ENCODE measurements around the gene HCCS. TPM values are rescaled to one million over a fixed set of nuclear protein-coding genes. Genes with fewer than 3 reads are reported as not detected.

The HCCS gene
- total RNA-seq, 1 experiment from 2014 or later = 32.7 TPM

DNA sequence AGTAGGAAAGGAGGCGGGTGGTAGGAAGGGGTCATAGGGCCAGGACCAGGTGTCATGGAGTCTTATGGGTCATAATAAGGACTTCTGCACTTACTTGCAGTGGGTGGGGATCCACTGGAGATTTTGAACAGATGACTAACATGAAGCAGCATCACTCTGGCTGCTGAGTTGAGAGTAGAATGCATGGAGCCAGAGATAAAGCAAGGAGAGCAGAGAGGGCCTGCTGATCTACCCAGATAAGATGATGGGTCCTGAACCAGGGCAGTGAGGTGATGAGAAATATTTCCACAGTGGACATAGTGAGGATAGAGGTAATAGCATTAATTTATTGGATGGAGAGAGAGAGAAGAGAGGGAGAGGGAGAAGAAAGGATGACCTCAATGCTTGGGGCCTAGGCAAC lies 48.0 kb downstream of the HCCS start:
- ChIA-PET CTCF (no interaction called here), POLR2A (no interaction called here)
- BruUV-seq (replicated peaks) = no TSS peak

DNA sequence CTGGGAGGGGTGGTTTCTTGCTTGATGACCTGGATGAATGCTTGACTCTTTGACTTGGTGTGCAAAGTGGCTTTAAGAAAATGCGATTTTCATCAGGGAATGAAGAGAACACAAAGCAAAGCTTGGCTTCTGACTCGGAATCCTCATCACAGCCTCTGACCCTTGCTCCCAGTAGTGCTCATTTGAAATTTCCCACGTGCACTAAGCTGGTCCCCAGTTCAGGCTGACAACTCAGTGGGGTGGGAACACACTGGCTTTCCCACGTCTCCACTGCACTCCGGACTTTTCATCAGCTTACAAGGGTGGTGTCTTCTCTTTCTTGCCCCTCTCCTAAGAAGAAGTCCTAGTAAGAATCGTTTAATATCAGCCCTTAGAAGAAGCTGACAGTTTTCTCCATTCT lies 53.3 kb downstream of the HCCS start:
- intact Hi-C loops (cut with micrococcal nuclease; ENCODE audit: unreplicated experiment) (no loop called here), in situ Hi-C loops (cut with HindIII; ENCODE audit: low pct_unique_long_range_greater_than_20kb, low sequenced_read_pairs) (no loop called here)
- no peak for ATAC-seq
- no TSS peak for BruUV-seq (replicated peaks)
- Histone ChIP-seq H3K9me3 (ENCODE audit: control insufficient read depth, insufficient read depth, low read depth, low read length) (no peaks in the 10 kb centered on the region), H3K27me3 (ENCODE audit: control insufficient read depth, insufficient read depth, low read length) (no peaks in the 10 kb centered on the region), H3K4me1 (ENCODE audit: control insufficient read depth, insufficient read depth, low read length) (no peaks in the 10 kb centered on the region), H3K27ac (ENCODE audit: low read length) (no peak overlapping the region), H3K36me3 (ENCODE audit: control insufficient read depth, insufficient read depth, low read length) (no peaks in the 10 kb centered on the region), H3K4me3 (ENCODE audit: low read depth in 2 of 2, low read length in 2 of 2) (no peak overlapping the region)
- ChIA-PET POLR2A (no interaction called here), CTCF (no interaction called here)
- DNase-seq (ENCODE audit: low read depth, low spot score) = no peak
- TF ChIP-seq, protein P1, sequence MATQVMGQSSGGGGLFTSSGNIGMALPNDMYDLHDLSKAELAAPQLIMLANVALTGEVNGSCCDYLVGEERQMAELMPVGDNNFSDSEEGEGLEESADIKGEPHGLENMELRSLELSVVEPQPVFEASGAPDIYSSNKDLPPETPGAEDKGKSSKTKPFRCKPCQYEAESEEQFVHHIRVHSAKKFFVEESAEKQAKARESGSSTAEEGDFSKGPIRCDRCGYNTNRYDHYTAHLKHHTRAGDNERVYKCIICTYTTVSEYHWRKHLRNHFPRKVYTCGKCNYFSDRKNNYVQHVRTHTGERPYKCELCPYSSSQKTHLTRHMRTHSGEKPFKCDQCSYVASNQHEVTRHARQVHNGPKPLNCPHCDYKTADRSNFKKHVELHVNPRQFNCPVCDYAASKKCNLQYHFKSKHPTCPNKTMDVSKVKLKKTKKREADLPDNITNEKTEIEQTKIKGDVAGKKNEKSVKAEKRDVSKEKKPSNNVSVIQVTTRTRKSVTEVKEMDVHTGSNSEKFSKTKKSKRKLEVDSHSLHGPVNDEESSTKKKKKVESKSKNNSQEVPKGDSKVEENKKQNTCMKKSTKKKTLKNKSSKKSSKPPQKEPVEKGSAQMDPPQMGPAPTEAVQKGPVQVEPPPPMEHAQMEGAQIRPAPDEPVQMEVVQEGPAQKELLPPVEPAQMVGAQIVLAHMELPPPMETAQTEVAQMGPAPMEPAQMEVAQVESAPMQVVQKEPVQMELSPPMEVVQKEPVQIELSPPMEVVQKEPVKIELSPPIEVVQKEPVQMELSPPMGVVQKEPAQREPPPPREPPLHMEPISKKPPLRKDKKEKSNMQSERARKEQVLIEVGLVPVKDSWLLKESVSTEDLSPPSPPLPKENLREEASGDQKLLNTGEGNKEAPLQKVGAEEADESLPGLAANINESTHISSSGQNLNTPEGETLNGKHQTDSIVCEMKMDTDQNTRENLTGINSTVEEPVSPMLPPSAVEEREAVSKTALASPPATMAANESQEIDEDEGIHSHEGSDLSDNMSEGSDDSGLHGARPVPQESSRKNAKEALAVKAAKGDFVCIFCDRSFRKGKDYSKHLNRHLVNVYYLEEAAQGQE (IDR thresholded peaks at IDR 0.05; ENCODE audit: insufficient read depth in 1 of 2, low read depth in 2 of 2, low read length in 1 of 2) = no peak
- TF ChIP-seq POLR2AphosphoS5 (IDR thresholded peaks at IDR 0.05; ENCODE audit: low read depth, low read length) (no peak), SIN3A (IDR thresholded peaks at IDR 0.05; ENCODE audit: borderline replicate concordance, insufficient read depth, low read depth, low read length) (no peak), TCF7L2 (IDR thresholded peaks at IDR 0.05; ENCODE audit: low read depth, low read length) (no peak)
- TF ChIP-seq, protein P2, sequence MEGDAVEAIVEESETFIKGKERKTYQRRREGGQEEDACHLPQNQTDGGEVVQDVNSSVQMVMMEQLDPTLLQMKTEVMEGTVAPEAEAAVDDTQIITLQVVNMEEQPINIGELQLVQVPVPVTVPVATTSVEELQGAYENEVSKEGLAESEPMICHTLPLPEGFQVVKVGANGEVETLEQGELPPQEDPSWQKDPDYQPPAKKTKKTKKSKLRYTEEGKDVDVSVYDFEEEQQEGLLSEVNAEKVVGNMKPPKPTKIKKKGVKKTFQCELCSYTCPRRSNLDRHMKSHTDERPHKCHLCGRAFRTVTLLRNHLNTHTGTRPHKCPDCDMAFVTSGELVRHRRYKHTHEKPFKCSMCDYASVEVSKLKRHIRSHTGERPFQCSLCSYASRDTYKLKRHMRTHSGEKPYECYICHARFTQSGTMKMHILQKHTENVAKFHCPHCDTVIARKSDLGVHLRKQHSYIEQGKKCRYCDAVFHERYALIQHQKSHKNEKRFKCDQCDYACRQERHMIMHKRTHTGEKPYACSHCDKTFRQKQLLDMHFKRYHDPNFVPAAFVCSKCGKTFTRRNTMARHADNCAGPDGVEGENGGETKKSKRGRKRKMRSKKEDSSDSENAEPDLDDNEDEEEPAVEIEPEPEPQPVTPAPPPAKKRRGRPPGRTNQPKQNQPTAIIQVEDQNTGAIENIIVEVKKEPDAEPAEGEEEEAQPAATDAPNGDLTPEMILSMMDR (IDR thresholded peaks at IDR 0.05) = no peak

More for the DNA sequence above, 48.0 kb downstream of the HCCS start:
- Histone ChIP-seq H3K9me3 (ENCODE audit: control insufficient read depth, insufficient read depth, low read depth, low read length) (no peaks in the 10 kb centered on the region), H3K4me1 (ENCODE audit: control insufficient read depth, insufficient read depth, low read length) (no peaks in the 10 kb centered on the region), H3K4me3 (ENCODE audit: low read depth in 2 of 2, low read length in 2 of 2) (no peak overlapping the region), H3K27me3 (ENCODE audit: control insufficient read depth, insufficient read depth, low read length) (no peaks in the 10 kb centered on the region; the same call in 1 of the 2 replicates), H3K36me3 (ENCODE audit: control insufficient read depth, insufficient read depth, low read length) (no peaks in the 10 kb centered on the region), H3K27ac (ENCODE audit: low read length) (no peak overlapping the region)
- intact Hi-C loops (cut with micrococcal nuclease; ENCODE audit: unreplicated experiment) = no loop called here
- in situ Hi-C loops (cut with HindIII; ENCODE audit: low pct_unique_long_range_greater_than_20kb, low sequenced_read_pairs) = no loop called here
- no peak for ATAC-seq
- no peak for DNase-seq (ENCODE audit: low read depth, low spot score)
- TF ChIP-seq, protein P2 (IDR thresholded peaks at IDR 0.05) = no peak
- TF ChIP-seq, protein P1 (IDR thresholded peaks at IDR 0.05; ENCODE audit: insufficient read depth in 1 of 2, low read depth in 2 of 2, low read length in 1 of 2) = no peak

All from Panc1 (cell line).